ENCODE results near the gene LRMDA.

LRMDA gene

GRCh38 chr10:75424571-75424970 is 6.9 kb upstream of the LRMDA start:
- in situ Hi-C loops (cut with MboI; ENCODE audit: low sequenced_read_pairs): no loop called here
- Histone ChIP-seq H3K9me3 (no peaks in the 10 kb centered on the region), H3K4me1 (no peaks in the 10 kb centered on the region), H3K36me3 (replicated peaks) (no peaks in the 10 kb centered on the region), H3K4me3 (no peak overlapping the region), H3K27me3 (ENCODE audit: low read depth) (no peaks in the 10 kb centered on the region)
- DNase-seq (ENCODE audit: low spot score in 2 of 2): no peak

- no peaks in the 10 kb centered on the region for H3K36me3 ChIP-seq (replicated peaks)
- no peak overlapping the region for H3K4me3 ChIP-seq
- H3K9me3 ChIP-seq: no peaks in the 10 kb centered on the region
- no peak for DNase-seq (ENCODE audit: low spot score in 2 of 2)
- no peaks in the 10 kb centered on the region for H3K4me1 ChIP-seq
- in situ Hi-C loops (cut with MboI; ENCODE audit: low sequenced_read_pairs): no loop called here
- no peaks in the 10 kb centered on the region for H3K27me3 ChIP-seq (ENCODE audit: low read depth)
Observed at GRCh38 chr10:75425291-75426079, 5.9 kb upstream of the LRMDA start.

GRCh38 chr10:75426880-75427279 is 4.5 kb upstream of the LRMDA start:
- no peaks in the 10 kb centered on the region for H3K36me3 ChIP-seq (replicated peaks)
- no peaks in the 10 kb centered on the region for H3K4me1 ChIP-seq
- H3K9me3 ChIP-seq: no peaks in the 10 kb centered on the region
- in situ Hi-C loops (cut with MboI; ENCODE audit: low sequenced_read_pairs): no loop called here
- H3K27me3 ChIP-seq (ENCODE audit: low read depth): no peaks in the 10 kb centered on the region
- DNase-seq (ENCODE audit: low spot score in 2 of 2): no peak
- no peak overlapping the region for H3K4me3 ChIP-seq

- no peak for DNase-seq (ENCODE audit: low spot score in 2 of 2)
- Histone ChIP-seq H3K36me3 (replicated peaks) (no peaks in the 10 kb centered on the region), H3K4me1 (no peaks in the 10 kb centered on the region), H3K4me3 (no peak overlapping the region), H3K27me3 (ENCODE audit: low read depth) (peaks cover 7% of the 10 kb centered on the region), H3K9me3 (no peaks in the 10 kb centered on the region)
- in situ Hi-C loops (cut with MboI; ENCODE audit: low sequenced_read_pairs): no loop called here
Observed at GRCh38 chr10:75427951-75428350, 3.5 kb upstream of the LRMDA start.

GRCh38 chr10:75428434-75429158 is 2.8 kb upstream of the LRMDA start:
- Histone ChIP-seq H3K27me3 (ENCODE audit: low read depth) (peaks cover 9% of the 10 kb centered on the region), H3K4me1 (no peaks in the 10 kb centered on the region), H3K9me3 (no peaks in the 10 kb centered on the region)

GRCh38 chr10:75429159-75429827 is 2.1 kb upstream of the LRMDA start:
- H3K36me3 ChIP-seq (replicated peaks): no peaks in the 10 kb centered on the region
- H3K27me3 ChIP-seq (ENCODE audit: low read depth): peaks cover 9% of the 10 kb centered on the region
- no peak for DNase-seq (ENCODE audit: low spot score in 2 of 2)
- no peak overlapping the region for H3K4me3 ChIP-seq
- no peaks in the 10 kb centered on the region for H3K4me1 ChIP-seq
- no peaks in the 10 kb centered on the region for H3K9me3 ChIP-seq
- in situ Hi-C loops (cut with MboI; ENCODE audit: low sequenced_read_pairs): no loop called here

More at GRCh38 chr10:75428434-75429158, 2.8 kb upstream of the LRMDA start:
- no peaks in the 10 kb centered on the region for H3K36me3 ChIP-seq (replicated peaks)
- DNase-seq (ENCODE audit: low spot score in 2 of 2): no peak
- no peak overlapping the region for H3K4me3 ChIP-seq
- in situ Hi-C loops (cut with MboI; ENCODE audit: low sequenced_read_pairs): no loop called here

GRCh38 chr10:75430000-75430763 is 1.2 kb upstream of the LRMDA start:
- in situ Hi-C loops (cut with MboI; ENCODE audit: low sequenced_read_pairs): no loop called here
- Histone ChIP-seq H3K27me3 (ENCODE audit: low read depth) (peaks cover 9% of the 10 kb centered on the region), H3K9me3 (no peaks in the 10 kb centered on the region), H3K4me3 (no peak overlapping the region), H3K36me3 (replicated peaks) (no peaks in the 10 kb centered on the region), H3K4me1 (no peaks in the 10 kb centered on the region)
- DNase-seq (ENCODE audit: low spot score in 2 of 2): no peak

GRCh38 chr10:75432176-75432575 is 752 bp downstream of the LRMDA start:
- Histone ChIP-seq H3K4me3 (no peak overlapping the region), H3K4me1 (no peaks in the 10 kb centered on the region), H3K9me3 (no peaks in the 10 kb centered on the region), H3K36me3 (replicated peaks) (no peaks in the 10 kb centered on the region), H3K27me3 (ENCODE audit: low read depth) (peaks cover 9% of the 10 kb centered on the region)
- in situ Hi-C loops (cut with MboI; ENCODE audit: low sequenced_read_pairs): no loop called here
- no peak for DNase-seq (ENCODE audit: low spot score in 2 of 2)

GRCh38 chr10:75432763-75433162 is 1.3 kb downstream of the LRMDA start:
- in situ Hi-C loops (cut with MboI; ENCODE audit: low sequenced_read_pairs): no loop called here
- Histone ChIP-seq H3K9me3 (no peaks in the 10 kb centered on the region), H3K4me3 (no peak overlapping the region), H3K4me1 (no peaks in the 10 kb centered on the region), H3K36me3 (replicated peaks) (no peaks in the 10 kb centered on the region), H3K27me3 (ENCODE audit: low read depth) (peaks cover 9% of the 10 kb centered on the region)
- DNase-seq (ENCODE audit: low spot score in 2 of 2): no peak

GRCh38 chr10:75433216-75433615 is 1.8 kb downstream of the LRMDA start:
- Histone ChIP-seq H3K27me3 (ENCODE audit: low read depth) (peaks cover 9% of the 10 kb centered on the region), H3K4me1 (no peaks in the 10 kb centered on the region), H3K9me3 (no peaks in the 10 kb centered on the region), H3K36me3 (replicated peaks) (no peaks in the 10 kb centered on the region), H3K4me3 (no peak overlapping the region)
- DNase-seq (ENCODE audit: low spot score in 2 of 2): no peak
- in situ Hi-C loops (cut with MboI; ENCODE audit: low sequenced_read_pairs): no loop called here

GRCh38 chr10:75434291-75434690 is 2.9 kb downstream of the LRMDA start:
- Histone ChIP-seq H3K27me3 (ENCODE audit: low read depth) (peaks cover 9% of the 10 kb centered on the region), H3K4me1 (no peaks in the 10 kb centered on the region), H3K4me3 (no peak overlapping the region), H3K36me3 (replicated peaks) (no peaks in the 10 kb centered on the region), H3K9me3 (no peaks in the 10 kb centered on the region)
- DNase-seq (ENCODE audit: low spot score in 2 of 2): no peak
- in situ Hi-C loops (cut with MboI; ENCODE audit: low sequenced_read_pairs): no loop called here

- Histone ChIP-seq H3K27me3 (ENCODE audit: low read depth) (peaks cover 9% of the 10 kb centered on the region), H3K36me3 (replicated peaks) (no peaks in the 10 kb centered on the region), H3K9me3 (no peaks in the 10 kb centered on the region), H3K4me1 (no peaks in the 10 kb centered on the region), H3K4me3 (no peak overlapping the region)
- no peak for DNase-seq (ENCODE audit: low spot score in 2 of 2)
- in situ Hi-C loops (cut with MboI; ENCODE audit: low sequenced_read_pairs): no loop called here
Observed at GRCh38 chr10:75435291-75435690, 3.9 kb downstream of the LRMDA start.

- no peak overlapping the region for H3K4me3 ChIP-seq
- in situ Hi-C loops (cut with MboI; ENCODE audit: low sequenced_read_pairs): no loop called here
- H3K27me3 ChIP-seq (ENCODE audit: low read depth): peaks cover 9% of the 10 kb centered on the region
- H3K4me1 ChIP-seq: no peaks in the 10 kb centered on the region
- DNase-seq (ENCODE audit: low spot score in 2 of 2): no peak
- H3K36me3 ChIP-seq (replicated peaks): no peaks in the 10 kb centered on the region
- no peaks in the 10 kb centered on the region for H3K9me3 ChIP-seq
Observed at GRCh38 chr10:75436896-75437295, 5.5 kb downstream of the LRMDA start.

All from HAP-1 (cell line).